Ovary (tissue), 9 donors: ENCODE results near the gene C9orf43. TPM values are rescaled to one million over a fixed set of nuclear protein-coding genes. Genes with fewer than 3 reads are reported as not detected.

Source experiments
- DNase-seq, 5 donors: peaks; one replicate each; pipeline ENCODE4 v3.0.0-alpha.2; 2019 to 2020
- H3K27ac ChIP-seq, 2 donors: fragments of 200-600 bp; one replicate each; pipeline versions ENCODE4 v1.5.1 to v1.8.0; 2019 to 2022
- H3K27me3 ChIP-seq: fragments of 200-600 bp; one replicate; pipeline ENCODE4 v1.8.0; 2022
- H3K36me3 ChIP-seq: fragments of 200-600 bp; sonication (generic); one replicate; pipeline ENCODE4 v1.5.1; 2019
- H3K4me1 ChIP-seq: one replicate; pipeline ENCODE4 v1.8.1; 2013; ENCODE audit warnings: mild to moderate bottlenecking, moderate library complexity; ENCODE audit not compliant: insufficient read depth
- H3K4me3 ChIP-seq: fragments of 200-600 bp; sonication (generic); one replicate; pipeline ENCODE4 v1.5.1; 2017
- H3K9me3 ChIP-seq, 2 donors: fragments of 200-600 bp in 1 of 2; sonication (generic) in 1 of 2; one replicate each; pipeline versions ENCODE4 v1.5.1 to v1.8.1; 2013 to 2019; ENCODE audit warnings: mild to moderate bottlenecking in 1 of 2, moderate library complexity in 1 of 2
- EP300 ChIP-seq: sonication (generic); formaldehyde crosslinking; IDR thresholded peaks from one replicate; pipeline ENCODE4 v1.6.1; 2017; ENCODE audit warnings: antibody characterized with exemption
- POLR2A ChIP-seq: fragments of 450-650 bp; IDR thresholded peaks from one replicate; pipeline ENCODE4 v1.6.1; 2017; ENCODE audit warnings: antibody characterized with exemption, mild to moderate bottlenecking, moderate library complexity
- WGBS, 3 donors: extraction: QIAGEN DNeasy Blood & Tissue Kit in 1 of 3; methylation state at CpG; one replicate each; pipeline versions ENCODE4 v1.1.5 to v1.1.7; 2013 to 2017; 5-methylcytosine and 5-hydroxymethylcytosine counted together
- intact Hi-C, 4 donors: fragments of 100-400 bp; cut with DNase I; formaldehyde crosslinking; loops; one replicate each; pipeline versions ENCODE4 v1.11.0 to v1.15.1; 2022 to 2023
- polyA plus RNA-seq, 2 donors: library from polyadenylated mRNA; stranded (reverse); fragments of 200-250 nt in 1 of 2; fragments of 350-450 nt in 1 of 2; fragmentation: Illumina TruSeq in 1 of 2; extraction: RNeasy Lipid Tissue Mini Kit (QIAGEN cat#74804) in 1 of 2; gene quantifications; one replicate each; pipeline ENCODE4 v1.2.3, GENCODE V29; 2013 to 2014
- total RNA-seq, 7 donors: library from RNA; depleted of rRNA in 2 of 7; stranded (reverse); fragments of >200 nt in 2 of 7; fragmentation: NEBNext Ultra II Directional in 3 of 7; extraction: Animal tissue kit (Norgen Biotek cat#: 25700) in 3 of 7; gene quantifications; one replicate each; pipeline versions ENCODE4 v1.1.0 to v1.2.4, GENCODE V29; 2016 to 2023
- TF ChIP-seq, protein P1 (sequence below), 3 donors: fragments of 450-650 bp in 2 of 3; fragments of 200-600 bp in 1 of 3; IDR thresholded peaks; one replicate each; pipeline versions ENCODE4 v1.5.1 to v1.8.0; 2016 to 2022; ENCODE audit warnings: antibody characterized with exemption in 3 of 3, mild to moderate bottlenecking in 1 of 3
- donor health status: DM: no; HTN: no; CAD: no; lungs with moderate emphysema.
- donor health status: DM: no; HTN: no; CAD: no.
- donor health status: Bipolar disorder and iron deficiency.
- donor health status: DM: yes; HTN: yes; CAD: no.
- donor health status: DM: no; HTN: no; CAD: no.
- donor health status: DM: yes; HTN: yes; CAD: no.

Gene C9orf43
- total and polyA plus RNA-seq, 9 donors, result 0.46 to 1.2 (median 0.84) TPM

DNA sequence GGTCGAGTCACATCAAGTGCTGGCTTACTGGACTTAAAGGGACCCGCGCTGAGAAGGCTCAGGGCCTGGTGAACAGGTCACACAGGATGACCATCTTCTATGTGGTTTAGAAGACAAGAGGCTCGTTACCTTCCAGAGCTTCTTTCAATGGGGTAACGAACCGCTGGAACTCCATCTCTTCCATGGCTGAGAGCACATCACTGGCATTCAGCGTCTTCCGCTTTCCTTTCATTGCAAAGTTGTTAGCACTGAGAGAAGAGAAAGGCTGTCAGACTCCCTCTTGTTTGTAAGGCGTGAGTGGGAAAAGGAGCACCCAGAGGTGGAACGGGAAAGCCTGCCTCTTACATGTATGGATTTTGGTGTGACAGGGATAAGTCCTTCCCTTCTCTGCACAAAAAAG, 1.1 kb upstream of the C9orf43 start:
- 33 to 40% (median 35%) methylated on average over 10 of the region's 10 CpGs for WGBS, 3 donors
- Histone ChIP-seq H3K27me3 (no peaks in the 10 kb centered on the region), H3K9me3 (no peaks in the 10 kb centered on the region), H3K4me3 (peak overlapping the region; percentile 75), H3K27ac (peak overlapping the region; percentile 96 to 98), H3K4me1 (peaks cover 3% of the 10 kb centered on the region), H3K36me3 (no peaks in the 10 kb centered on the region)
- intact Hi-C loops, result loop anchor here in 2 of 4 donors (10.0 kb wide), 2 partner anchors 105 to 135 kb away; partner anchors contain the start of genes CDC26 (in 1 of the 2), PRPF4 (in 1 of the 2) and RNF183 (in 1 of the 2)
- TF ChIP-seq EP300, result no peak
- TF ChIP-seq POLR2A, result no peak
- TF ChIP-seq, protein P1, sequence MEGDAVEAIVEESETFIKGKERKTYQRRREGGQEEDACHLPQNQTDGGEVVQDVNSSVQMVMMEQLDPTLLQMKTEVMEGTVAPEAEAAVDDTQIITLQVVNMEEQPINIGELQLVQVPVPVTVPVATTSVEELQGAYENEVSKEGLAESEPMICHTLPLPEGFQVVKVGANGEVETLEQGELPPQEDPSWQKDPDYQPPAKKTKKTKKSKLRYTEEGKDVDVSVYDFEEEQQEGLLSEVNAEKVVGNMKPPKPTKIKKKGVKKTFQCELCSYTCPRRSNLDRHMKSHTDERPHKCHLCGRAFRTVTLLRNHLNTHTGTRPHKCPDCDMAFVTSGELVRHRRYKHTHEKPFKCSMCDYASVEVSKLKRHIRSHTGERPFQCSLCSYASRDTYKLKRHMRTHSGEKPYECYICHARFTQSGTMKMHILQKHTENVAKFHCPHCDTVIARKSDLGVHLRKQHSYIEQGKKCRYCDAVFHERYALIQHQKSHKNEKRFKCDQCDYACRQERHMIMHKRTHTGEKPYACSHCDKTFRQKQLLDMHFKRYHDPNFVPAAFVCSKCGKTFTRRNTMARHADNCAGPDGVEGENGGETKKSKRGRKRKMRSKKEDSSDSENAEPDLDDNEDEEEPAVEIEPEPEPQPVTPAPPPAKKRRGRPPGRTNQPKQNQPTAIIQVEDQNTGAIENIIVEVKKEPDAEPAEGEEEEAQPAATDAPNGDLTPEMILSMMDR (IDR thresholded peaks at IDR 0.05), result no peak
- no peak for DNase-seq

DNA sequence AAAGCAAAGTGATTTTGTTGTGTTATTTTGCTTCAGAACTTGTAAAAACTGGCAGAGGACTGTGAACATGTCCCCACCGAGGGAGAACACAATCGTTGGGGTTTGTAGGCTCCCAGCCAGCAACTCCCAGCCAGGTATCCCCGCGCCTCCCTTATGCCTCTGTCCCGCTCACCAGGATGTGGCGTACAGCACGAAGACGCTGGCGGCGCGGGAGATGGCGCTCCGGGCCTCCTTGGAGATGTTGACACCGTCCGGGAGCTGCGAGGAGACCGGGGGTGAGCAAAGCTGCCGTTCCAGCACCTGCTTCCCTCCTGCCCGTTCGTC, 702 bp upstream of the C9orf43 start:
- DNase-seq, result no peak
- WGBS, 3 donors, result 0 to 1% (median 0%) methylated on average over 20 of the region's 20 CpGs
- intact Hi-C loops, result loop anchor here in 2 of 4 donors (10.0 kb wide), 2 partner anchors 105 to 135 kb away; partner anchors contain the start of genes CDC26 (in 1 of the 2), PRPF4 (in 1 of the 2) and RNF183 (in 1 of the 2)

GRCh38 chr9:113416149-113416721, 5.7 kb downstream of the C9orf43 start:
- H3K4me1 ChIP-seq, result peaks cover 2% of the 10 kb centered on the region
- intact Hi-C loops, result no loop called here
- no peak overlapping the region for H3K27ac ChIP-seq
- 65 to 71% (median 71%) methylated on average over 3 of the region's 3 CpGs for WGBS, 3 donors
- no peaks in the 10 kb centered on the region for H3K36me3 ChIP-seq
- no peak for DNase-seq
- no peaks in the 10 kb centered on the region for H3K9me3 ChIP-seq
- no peaks in the 10 kb centered on the region for H3K27me3 ChIP-seq
- H3K4me3 ChIP-seq, result no peak overlapping the region
- TF ChIP-seq EP300 (no peak), POLR2A (no peak)
- TF ChIP-seq, protein P1 (IDR thresholded peaks at IDR 0.05), result no peak

More for the DNA sequence above, 702 bp upstream of the C9orf43 start:
- no peaks in the 10 kb centered on the region for H3K9me3 ChIP-seq
- H3K36me3 ChIP-seq, result no peaks in the 10 kb centered on the region
- H3K4me3 ChIP-seq, result peak overlapping the region; percentile 75
- no peaks in the 10 kb centered on the region for H3K27me3 ChIP-seq
- peak overlapping the region; percentile 96 to 98 for H3K27ac ChIP-seq
- TF ChIP-seq, protein P1 (IDR thresholded peaks at IDR 0.05), result no peak
- TF ChIP-seq POLR2A, result no peak
- peaks cover 3% of the 10 kb centered on the region for H3K4me1 ChIP-seq

DNA sequence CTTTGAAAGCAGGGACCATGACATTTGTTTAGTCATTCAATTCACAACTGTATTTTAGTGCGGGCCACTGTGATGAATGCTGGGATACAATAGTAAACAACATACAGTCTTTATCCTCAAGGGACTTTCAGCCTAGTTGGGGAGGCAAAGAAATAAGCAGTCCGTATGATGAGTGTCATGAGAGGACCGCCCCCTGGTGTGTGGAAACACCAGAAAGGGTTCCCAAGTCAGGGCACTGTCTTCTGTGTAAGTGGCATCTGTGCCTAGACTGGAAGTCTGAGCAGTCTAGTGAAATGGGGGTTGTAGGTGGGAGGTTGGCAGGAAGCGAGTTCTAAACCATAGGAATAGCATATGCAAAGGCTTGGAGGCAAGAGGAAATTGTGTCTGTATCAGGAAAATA, 6.8 kb downstream of the C9orf43 start:
- Histone ChIP-seq H3K4me3 (no peak overlapping the region), H3K27me3 (no peaks in the 10 kb centered on the region), H3K27ac (no peak overlapping the region), H3K9me3 (no peaks in the 10 kb centered on the region), H3K4me1 (no peaks in the 10 kb centered on the region), H3K36me3 (no peaks in the 10 kb centered on the region)
- TF ChIP-seq EP300, result no peak
- TF ChIP-seq, protein P1 (IDR thresholded peaks at IDR 0.05), result no peak
- no peak for TF ChIP-seq POLR2A
- WGBS, 3 donors, result 71 to 83% (median 80%) methylated on average over 4 of the region's 4 CpGs
- intact Hi-C loops, result no loop called here
- no peak for DNase-seq
